Measurements from ENCODE around the gene BACE2. TPM values are rescaled to one million over a fixed set of nuclear protein-coding genes. Genes with fewer than 3 reads are reported as not detected.

Gene BACE2
- total RNA-seq, 1 donor from 2014 or later: 39.1 TPM

DNA sequence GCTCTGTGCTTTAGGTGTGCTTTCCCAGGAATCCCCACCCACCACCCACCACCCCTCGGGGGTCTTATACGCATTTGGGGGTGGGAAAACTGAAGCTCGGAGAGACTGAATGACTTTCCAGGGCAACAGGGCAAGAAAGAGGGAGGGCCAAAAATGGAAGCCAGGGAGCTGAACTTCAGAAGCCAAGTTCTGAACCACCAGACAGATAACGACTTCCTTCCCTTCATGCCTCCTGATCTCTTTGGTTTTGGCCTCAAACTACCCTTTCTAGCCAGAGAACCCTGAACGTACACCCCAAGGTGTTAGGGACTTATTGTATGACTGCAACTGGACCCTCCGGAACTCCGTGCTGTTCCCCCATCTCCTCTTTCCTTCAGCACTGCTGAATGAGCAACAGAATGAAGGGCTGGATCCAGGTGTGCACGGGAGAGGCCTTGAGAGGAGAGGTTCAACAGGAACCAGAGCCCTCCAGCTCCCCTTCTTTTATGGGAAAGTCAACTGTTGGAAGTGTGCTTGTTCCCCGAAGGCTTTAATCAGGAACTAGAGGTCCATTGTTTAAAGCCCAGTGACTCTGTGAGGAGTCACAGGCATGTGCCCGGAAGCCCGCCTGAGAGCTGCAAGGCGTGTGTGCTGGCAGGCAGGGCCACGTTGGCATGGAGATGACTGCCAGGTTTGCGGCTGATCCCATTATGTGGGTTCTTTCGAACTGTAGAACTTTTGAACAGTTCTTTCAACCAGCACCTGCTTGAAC is 3.1 kb downstream of the BACE2 start:
- H3K9me3 ChIP-seq (ENCODE audit: control insufficient read depth in 3 of 3, low read length in 3 of 3): no peaks in the 10 kb centered on the region
- no peaks in the 10 kb centered on the region for H3K27me3 ChIP-seq (ENCODE audit: control insufficient read depth in 3 of 3, insufficient read depth in 3 of 3, low read length in 3 of 3)
- peak overlapping the region; percentile 67 for H3K27ac ChIP-seq (ENCODE audit: low read depth, low read length)
- peak overlapping the region in 1 of 3 donors; percentile 25 for H3K9ac ChIP-seq (ENCODE audit: low read depth in 1 of 3, low read length in 3 of 3)
- H3K36me3 ChIP-seq (ENCODE audit: control insufficient read depth in 3 of 3, insufficient read depth in 3 of 3, low read length in 3 of 3): peaks cover 0 to 7% (median 0%) of the 10 kb centered on the region in 3 donors
- no peak overlapping the region for H3K4me3 ChIP-seq (ENCODE audit: low read length in 3 of 3)
- peaks cover 0 to 19% (median 14%) of the 10 kb centered on the region in 3 donors for H3K4me1 ChIP-seq (ENCODE audit: control insufficient read depth in 3 of 3, insufficient read depth in 3 of 3, low read length in 3 of 3)

DNA sequence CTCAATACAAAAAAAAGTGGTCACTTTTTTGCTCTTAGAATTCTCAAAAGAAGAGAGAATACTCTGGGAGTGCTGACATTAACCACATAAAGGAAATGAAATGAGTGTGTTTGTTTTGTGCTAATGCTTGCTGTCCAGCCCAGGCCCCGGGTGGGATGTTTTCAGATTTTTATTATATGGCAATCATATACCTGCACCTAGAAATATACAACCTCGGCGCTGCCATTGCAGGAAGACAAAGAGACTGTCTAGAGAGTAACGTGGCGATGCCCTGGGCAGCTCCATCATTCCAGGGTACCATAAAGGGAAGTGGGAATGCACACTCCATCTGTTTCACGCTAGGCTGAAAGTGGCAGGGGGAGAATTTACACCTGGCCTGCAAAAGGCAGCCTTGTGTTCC is 7.1 kb downstream of the BACE2 start:
- H3K4me1 ChIP-seq (ENCODE audit: control insufficient read depth in 3 of 3, insufficient read depth in 3 of 3, low read length in 3 of 3): peaks cover 7 to 27% (median 10%) of the 10 kb centered on the region in 3 donors
- H3K27ac ChIP-seq (ENCODE audit: low read depth, low read length): no peak overlapping the region

DNA sequence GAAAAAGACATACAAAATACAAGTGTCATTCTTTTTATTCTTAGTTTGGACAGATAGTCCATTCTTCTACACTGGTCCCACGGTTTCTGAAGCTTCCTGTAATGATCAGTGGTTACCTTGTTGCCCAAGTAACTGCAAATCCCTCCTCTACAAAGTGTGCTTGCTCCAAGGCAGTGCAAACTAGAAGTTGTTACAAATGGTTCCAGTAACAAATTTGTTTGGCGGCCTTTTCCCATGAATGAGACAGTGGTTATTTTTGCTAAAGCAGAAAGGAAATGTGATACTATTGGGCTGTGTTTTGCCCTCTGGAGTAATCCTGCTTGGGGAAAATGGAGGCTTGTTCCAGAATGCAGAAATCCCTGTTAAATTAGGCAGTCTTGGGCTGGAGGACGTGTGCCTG is 8.9 kb downstream of the BACE2 start:
- H3K4me1 ChIP-seq (ENCODE audit: control insufficient read depth in 3 of 3, insufficient read depth in 3 of 3, low read length in 3 of 3): peaks cover 6 to 17% (median 7%) of the 10 kb centered on the region in 3 donors
- no peak overlapping the region for H3K27ac ChIP-seq (ENCODE audit: low read depth, low read length)

More for the DNA sequence above, 7.1 kb downstream of the BACE2 start:
- H3K9me3 ChIP-seq (ENCODE audit: control insufficient read depth in 3 of 3, low read length in 3 of 3): no peaks in the 10 kb centered on the region
- H3K36me3 ChIP-seq (ENCODE audit: control insufficient read depth in 3 of 3, insufficient read depth in 3 of 3, low read length in 3 of 3): peaks cover 0 to 7% (median 0%) of the 10 kb centered on the region in 3 donors
- H3K27me3 ChIP-seq (ENCODE audit: control insufficient read depth in 3 of 3, insufficient read depth in 3 of 3, low read length in 3 of 3): no peaks in the 10 kb centered on the region
- no peak overlapping the region for H3K9ac ChIP-seq (ENCODE audit: low read depth in 1 of 3, low read length in 3 of 3)
- H3K4me3 ChIP-seq (ENCODE audit: low read length in 3 of 3): no peak overlapping the region

DNA sequence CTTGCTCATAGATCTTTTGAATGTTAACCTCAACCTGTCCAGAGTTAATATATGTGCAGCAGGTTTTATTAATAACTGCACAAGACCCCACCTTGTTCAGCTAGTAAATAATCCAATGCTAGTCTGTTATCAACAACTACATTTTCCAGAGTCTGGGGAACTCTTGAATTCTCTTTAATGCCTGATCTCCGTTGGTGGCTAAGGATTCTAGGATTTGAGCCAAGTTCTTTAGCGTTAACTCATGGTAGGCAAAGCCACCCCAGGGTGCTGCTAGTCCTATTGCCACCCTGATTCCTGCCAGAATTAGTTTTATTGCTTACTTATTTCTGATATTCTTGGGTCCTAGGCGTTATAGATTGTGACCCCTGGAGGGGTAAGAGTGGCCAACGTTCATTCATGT is 12.8 kb downstream of the BACE2 start:
- Histone ChIP-seq H3K4me3 (ENCODE audit: low read length in 3 of 3) (no peak overlapping the region), H3K9ac (ENCODE audit: low read depth in 1 of 3, low read length in 3 of 3) (no peak overlapping the region), H3K27ac (ENCODE audit: low read depth, low read length) (no peak overlapping the region), H3K4me1 (ENCODE audit: control insufficient read depth in 3 of 3, insufficient read depth in 3 of 3, low read length in 3 of 3) (peaks cover 0 to 16% (median 7%) of the 10 kb centered on the region in 3 donors), H3K36me3 (ENCODE audit: control insufficient read depth in 3 of 3, insufficient read depth in 3 of 3, low read length in 3 of 3) (no peaks in the 10 kb centered on the region), H3K9me3 (ENCODE audit: control insufficient read depth in 3 of 3, low read length in 3 of 3) (no peaks in the 10 kb centered on the region), H3K27me3 (ENCODE audit: control insufficient read depth in 3 of 3, insufficient read depth in 3 of 3, low read length in 3 of 3) (no peaks in the 10 kb centered on the region)

More for the DNA sequence above, 8.9 kb downstream of the BACE2 start:
- Histone ChIP-seq H3K27me3 (ENCODE audit: control insufficient read depth in 3 of 3, insufficient read depth in 3 of 3, low read length in 3 of 3) (no peaks in the 10 kb centered on the region), H3K4me3 (ENCODE audit: low read length in 3 of 3) (no peak overlapping the region), H3K9ac (ENCODE audit: low read depth in 1 of 3, low read length in 3 of 3) (no peak overlapping the region), H3K36me3 (ENCODE audit: control insufficient read depth in 3 of 3, insufficient read depth in 3 of 3, low read length in 3 of 3) (peaks cover 0 to 7% (median 0%) of the 10 kb centered on the region in 3 donors), H3K9me3 (ENCODE audit: control insufficient read depth in 3 of 3, low read length in 3 of 3) (no peaks in the 10 kb centered on the region)

DNA sequence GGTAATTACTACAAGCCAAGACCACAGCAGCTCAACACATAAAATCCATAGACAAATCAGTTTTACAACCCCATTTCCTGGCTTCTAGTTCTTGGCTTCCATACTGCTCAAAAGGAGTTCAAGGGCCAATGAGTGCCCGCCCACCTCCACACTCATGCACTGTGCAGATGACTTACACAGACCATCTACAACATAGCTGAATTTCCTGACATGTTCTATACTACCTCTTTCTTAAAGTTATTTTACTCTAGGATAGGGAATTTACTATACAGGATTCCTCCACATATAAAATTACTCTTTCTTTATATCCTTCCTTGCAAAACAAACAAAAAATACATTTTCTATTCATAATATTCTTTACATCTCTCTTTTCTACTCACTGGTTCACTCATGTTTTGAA is 14.6 kb downstream of the BACE2 start:
- H3K36me3 ChIP-seq (ENCODE audit: control insufficient read depth in 3 of 3, insufficient read depth in 3 of 3, low read length in 3 of 3): no peaks in the 10 kb centered on the region
- peaks cover 0 to 12% (median 7%) of the 10 kb centered on the region in 3 donors for H3K4me1 ChIP-seq (ENCODE audit: control insufficient read depth in 3 of 3, insufficient read depth in 3 of 3, low read length in 3 of 3)
- no peak overlapping the region for H3K4me3 ChIP-seq (ENCODE audit: low read length in 3 of 3)
- H3K27me3 ChIP-seq (ENCODE audit: control insufficient read depth in 3 of 3, insufficient read depth in 3 of 3, low read length in 3 of 3): no peaks in the 10 kb centered on the region
- no peak overlapping the region for H3K27ac ChIP-seq (ENCODE audit: low read depth, low read length)
- no peak overlapping the region for H3K9ac ChIP-seq (ENCODE audit: low read depth in 1 of 3, low read length in 3 of 3)
- no peaks in the 10 kb centered on the region for H3K9me3 ChIP-seq (ENCODE audit: control insufficient read depth in 3 of 3, low read length in 3 of 3)

DNA sequence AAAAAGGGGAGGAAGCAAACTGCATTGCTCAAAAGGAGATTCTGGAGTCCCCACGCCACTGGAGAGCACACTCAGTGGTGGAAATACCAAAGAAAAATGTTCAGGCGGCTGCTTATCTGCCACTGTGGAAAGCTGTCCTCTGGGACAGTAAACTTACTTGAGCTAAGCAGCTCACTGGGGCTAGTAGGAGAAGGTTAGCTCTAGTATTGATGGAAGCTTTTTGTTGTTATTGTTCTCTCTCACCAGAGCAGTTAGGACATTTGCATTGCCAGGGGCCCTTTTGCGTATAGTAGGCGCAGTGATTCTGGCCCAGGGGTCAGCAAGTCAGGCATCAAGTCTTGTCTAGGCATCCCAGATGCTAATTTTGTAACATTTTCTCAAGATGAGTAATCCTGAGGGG is 15.6 kb downstream of the BACE2 start:
- H3K27me3 ChIP-seq (ENCODE audit: control insufficient read depth in 3 of 3, insufficient read depth in 3 of 3, low read length in 3 of 3): no peaks in the 10 kb centered on the region
- H3K4me1 ChIP-seq (ENCODE audit: control insufficient read depth in 3 of 3, insufficient read depth in 3 of 3, low read length in 3 of 3): peaks cover 0 to 10% (median 7%) of the 10 kb centered on the region in 3 donors
- no peak overlapping the region for H3K9ac ChIP-seq (ENCODE audit: low read depth in 1 of 3, low read length in 3 of 3)
- H3K27ac ChIP-seq (ENCODE audit: low read depth, low read length): no peak overlapping the region
- H3K9me3 ChIP-seq (ENCODE audit: control insufficient read depth in 3 of 3, low read length in 3 of 3): no peaks in the 10 kb centered on the region
- no peaks in the 10 kb centered on the region for H3K36me3 ChIP-seq (ENCODE audit: control insufficient read depth in 3 of 3, insufficient read depth in 3 of 3, low read length in 3 of 3)
- no peak overlapping the region for H3K4me3 ChIP-seq (ENCODE audit: low read length in 3 of 3)

DNA sequence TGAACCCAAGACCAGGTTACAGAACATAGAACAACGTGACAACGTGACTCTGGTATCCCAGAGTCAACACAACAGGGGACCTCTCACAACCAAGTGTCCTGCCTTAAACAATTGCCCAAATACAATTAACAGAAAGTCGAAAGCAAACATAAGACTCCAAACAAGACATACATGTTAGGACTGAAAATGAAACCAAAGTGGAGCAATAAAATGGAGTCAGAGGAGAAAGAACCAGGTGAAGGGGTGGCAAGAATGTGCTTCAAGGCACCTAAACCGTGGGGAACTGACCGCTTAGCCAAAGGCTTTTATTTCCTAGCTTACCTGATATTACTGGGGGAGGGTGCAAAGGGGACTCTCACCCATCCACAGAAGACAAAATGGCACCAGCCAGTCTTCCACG is 17.8 kb downstream of the BACE2 start:
- no peaks in the 10 kb centered on the region for H3K9me3 ChIP-seq (ENCODE audit: control insufficient read depth in 3 of 3, low read length in 3 of 3)
- no peaks in the 10 kb centered on the region for H3K4me1 ChIP-seq (ENCODE audit: control insufficient read depth in 3 of 3, insufficient read depth in 3 of 3, low read length in 3 of 3)
- H3K4me3 ChIP-seq (ENCODE audit: low read length in 3 of 3): no peak overlapping the region
- H3K27ac ChIP-seq (ENCODE audit: low read depth, low read length): no peak overlapping the region
- no peaks in the 10 kb centered on the region for H3K27me3 ChIP-seq (ENCODE audit: control insufficient read depth in 3 of 3, insufficient read depth in 3 of 3, low read length in 3 of 3)
- no peaks in the 10 kb centered on the region for H3K36me3 ChIP-seq (ENCODE audit: control insufficient read depth in 3 of 3, insufficient read depth in 3 of 3, low read length in 3 of 3)
- H3K9ac ChIP-seq (ENCODE audit: low read depth in 1 of 3, low read length in 3 of 3): no peak overlapping the region

DNA sequence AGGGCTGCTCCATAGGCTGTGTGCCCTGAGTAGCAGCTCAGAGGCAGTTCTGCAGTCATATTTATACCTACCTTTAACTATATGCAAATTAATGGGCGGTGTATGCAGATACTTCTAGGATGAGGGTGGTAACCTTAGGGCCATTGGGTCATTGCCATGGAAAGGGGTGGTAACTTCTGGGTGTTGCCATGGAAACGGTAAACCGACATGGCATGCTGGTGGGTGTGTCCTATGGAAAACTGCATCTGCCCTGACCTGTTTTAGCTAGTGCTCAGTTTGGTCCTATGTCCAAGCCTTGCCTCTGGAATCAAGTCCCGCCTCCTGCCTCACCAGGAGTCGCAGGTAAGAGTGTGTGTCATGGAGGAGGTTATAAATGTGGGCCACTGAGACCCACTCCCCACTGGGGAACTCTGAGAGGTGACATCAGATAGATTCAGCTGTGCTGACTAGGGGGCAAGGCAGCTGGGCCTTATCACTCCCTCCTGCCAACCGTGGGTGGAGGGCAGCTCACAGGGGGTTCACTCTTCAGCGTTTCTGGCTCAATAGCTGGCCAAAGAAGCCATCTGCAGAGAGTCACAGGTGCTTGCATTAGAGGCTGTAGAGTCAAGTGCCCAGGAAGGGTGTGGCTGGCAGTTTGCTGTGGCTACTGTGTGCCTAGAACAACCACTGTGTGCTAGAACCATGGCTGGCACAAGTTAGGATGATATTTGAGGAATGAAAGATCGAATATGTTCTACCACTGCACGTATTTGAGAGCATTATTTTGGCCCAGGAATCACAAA is 19.0 kb downstream of the BACE2 start:
- H3K27me3 ChIP-seq (ENCODE audit: control insufficient read depth in 3 of 3, insufficient read depth in 3 of 3, low read length in 3 of 3): no peaks in the 10 kb centered on the region
- H3K36me3 ChIP-seq (ENCODE audit: control insufficient read depth in 3 of 3, insufficient read depth in 3 of 3, low read length in 3 of 3): no peaks in the 10 kb centered on the region
- H3K27ac ChIP-seq (ENCODE audit: low read depth, low read length): no peak overlapping the region
- H3K9ac ChIP-seq (ENCODE audit: low read depth in 1 of 3, low read length in 3 of 3): no peak overlapping the region
- H3K4me3 ChIP-seq (ENCODE audit: low read length in 3 of 3): no peak overlapping the region
- no peaks in the 10 kb centered on the region for H3K9me3 ChIP-seq (ENCODE audit: control insufficient read depth in 3 of 3, low read length in 3 of 3)
- H3K4me1 ChIP-seq (ENCODE audit: control insufficient read depth in 3 of 3, insufficient read depth in 3 of 3, low read length in 3 of 3): no peaks in the 10 kb centered on the region

DNA sequence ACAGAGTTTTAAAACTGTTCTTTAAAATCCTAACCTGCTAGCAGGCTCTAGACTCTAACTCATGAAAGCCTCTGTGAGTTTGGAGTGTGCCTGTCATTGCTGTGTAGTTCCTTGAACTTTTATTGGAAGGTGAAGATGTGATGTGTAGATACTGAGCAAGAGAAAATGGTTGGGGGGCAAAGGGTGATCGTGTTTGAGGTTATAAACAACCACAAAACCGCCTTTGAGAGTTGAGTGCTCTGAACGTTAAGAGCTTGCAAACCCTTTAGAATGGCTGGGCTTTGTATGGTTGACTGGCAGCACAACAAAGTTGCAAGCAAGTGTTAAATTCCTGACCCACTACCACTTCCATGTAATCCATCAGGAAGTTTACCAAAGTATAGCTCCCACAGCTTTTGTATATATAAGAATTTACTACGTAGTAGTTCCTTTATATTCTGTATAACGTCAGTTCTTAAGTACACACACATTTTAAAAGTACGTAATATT is 19.6 kb downstream of the BACE2 start:
- Histone ChIP-seq H3K27me3 (ENCODE audit: control insufficient read depth in 3 of 3, insufficient read depth in 3 of 3, low read length in 3 of 3) (no peaks in the 10 kb centered on the region), H3K36me3 (ENCODE audit: control insufficient read depth in 3 of 3, insufficient read depth in 3 of 3, low read length in 3 of 3) (no peaks in the 10 kb centered on the region), H3K4me3 (ENCODE audit: low read length in 3 of 3) (no peak overlapping the region), H3K4me1 (ENCODE audit: control insufficient read depth in 3 of 3, insufficient read depth in 3 of 3, low read length in 3 of 3) (no peaks in the 10 kb centered on the region), H3K9me3 (ENCODE audit: control insufficient read depth in 3 of 3, low read length in 3 of 3) (no peaks in the 10 kb centered on the region), H3K9ac (ENCODE audit: low read depth in 1 of 3, low read length in 3 of 3) (no peak overlapping the region), H3K27ac (ENCODE audit: low read depth, low read length) (no peak overlapping the region)

Data from skeletal muscle tissue (tissue), 4 donors.